ENCODE data around the gene GNAI2.

GNAI2 gene

GRCh38 chr3:50297896-50298725 is 62.1 kb downstream of the GNAI2 start:
- in situ Hi-C loops (cut with MboI; ENCODE audit: low sequenced_read_pairs, unreplicated experiment): no loop called here
- TF ChIP-seq CTCF (IDR thresholded peaks at IDR 0.05; ENCODE audit: borderline replicate concordance, control extremely low read depth, extremely low read depth, insufficient read depth, missing control alignments): no peak
- DNase-seq (ENCODE audit: low spot score): no peak

DNA sequence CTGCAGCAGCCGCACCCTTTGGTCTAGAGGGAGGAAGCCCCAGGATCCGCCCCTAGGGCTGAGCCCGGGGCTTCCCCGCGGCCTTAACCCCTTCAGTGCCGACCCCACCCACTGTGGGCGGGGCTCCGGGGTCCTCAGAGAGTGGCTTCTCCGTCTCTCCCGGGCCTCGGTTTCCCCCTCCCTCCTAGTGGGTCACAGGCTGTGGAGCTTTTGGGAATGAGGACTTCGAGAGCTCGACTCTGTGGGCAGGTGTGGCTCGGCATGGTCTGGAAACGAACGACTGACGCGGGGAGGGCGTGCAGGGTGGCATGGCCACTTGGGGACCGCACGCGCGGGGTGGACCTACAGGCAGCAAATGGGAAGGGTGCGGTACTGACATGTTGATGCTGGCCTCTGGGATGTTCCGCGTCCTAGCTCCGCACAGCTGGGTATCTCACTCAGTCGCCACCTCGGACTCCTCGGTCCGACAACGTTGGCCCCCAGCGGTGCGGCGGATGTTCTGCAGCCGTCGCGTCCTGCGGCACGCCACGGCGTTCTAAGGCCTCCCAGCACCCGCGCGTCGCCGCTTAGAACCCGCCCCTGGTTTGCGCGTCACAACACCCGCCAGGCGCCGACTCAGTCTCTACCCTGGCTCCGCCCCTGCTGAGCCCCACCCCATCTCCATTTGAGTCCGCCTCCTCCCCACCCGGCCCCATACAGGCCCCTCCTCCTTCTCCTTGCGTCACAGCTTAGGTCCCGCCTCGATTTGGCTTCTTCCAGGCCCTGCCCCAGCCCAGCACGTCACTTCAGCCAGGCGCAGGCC is 63.0 kb downstream of the GNAI2 start, which contains the start of the genes HYAL3 and NAA80:
Gene HYAL3 (minus strand): TSS at position 570 of the 802 bp plus-strand sequence. CDS start 3,803 bp downstream, outside the sequence.
Gene NAA80 (minus strand): TSS at position 570 of the 802 bp plus-strand sequence. CDS start 1,942 bp downstream, outside the sequence.
- in situ Hi-C loops (cut with MboI; ENCODE audit: low sequenced_read_pairs, unreplicated experiment): no loop called here
- peak; percentile 99 for DNase-seq (ENCODE audit: low spot score)

DNA sequence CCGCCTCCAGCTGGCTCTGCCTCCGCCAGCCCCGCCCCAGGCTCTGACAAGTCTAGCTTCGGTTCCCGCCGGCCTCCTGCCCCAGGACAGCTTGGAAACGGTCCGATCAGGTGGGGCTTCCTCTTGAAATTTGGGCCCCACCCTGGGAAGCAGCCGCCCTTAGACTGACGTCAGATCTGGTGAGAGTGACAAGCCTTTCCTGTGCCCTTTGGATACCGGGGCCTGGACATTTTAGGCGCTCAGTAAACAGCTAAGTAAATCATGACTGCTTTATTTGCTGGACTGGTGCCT is 63.6 kb downstream of the GNAI2 start:
- TF ChIP-seq CTCF (IDR thresholded peaks at IDR 0.05; ENCODE audit: borderline replicate concordance, control extremely low read depth, extremely low read depth, insufficient read depth, missing control alignments): no peak
- DNase-seq (ENCODE audit: low spot score): no peak
- in situ Hi-C loops (cut with MboI; ENCODE audit: low sequenced_read_pairs, unreplicated experiment): no loop called here

More for the DNA sequence above, 63.0 kb downstream of the GNAI2 start, which contains the start of the genes HYAL3 and NAA80:
- peak; percentile 36 for TF ChIP-seq CTCF (IDR thresholded peaks at IDR 0.05; ENCODE audit: borderline replicate concordance, control extremely low read depth, extremely low read depth, insufficient read depth, missing control alignments)

DNA sequence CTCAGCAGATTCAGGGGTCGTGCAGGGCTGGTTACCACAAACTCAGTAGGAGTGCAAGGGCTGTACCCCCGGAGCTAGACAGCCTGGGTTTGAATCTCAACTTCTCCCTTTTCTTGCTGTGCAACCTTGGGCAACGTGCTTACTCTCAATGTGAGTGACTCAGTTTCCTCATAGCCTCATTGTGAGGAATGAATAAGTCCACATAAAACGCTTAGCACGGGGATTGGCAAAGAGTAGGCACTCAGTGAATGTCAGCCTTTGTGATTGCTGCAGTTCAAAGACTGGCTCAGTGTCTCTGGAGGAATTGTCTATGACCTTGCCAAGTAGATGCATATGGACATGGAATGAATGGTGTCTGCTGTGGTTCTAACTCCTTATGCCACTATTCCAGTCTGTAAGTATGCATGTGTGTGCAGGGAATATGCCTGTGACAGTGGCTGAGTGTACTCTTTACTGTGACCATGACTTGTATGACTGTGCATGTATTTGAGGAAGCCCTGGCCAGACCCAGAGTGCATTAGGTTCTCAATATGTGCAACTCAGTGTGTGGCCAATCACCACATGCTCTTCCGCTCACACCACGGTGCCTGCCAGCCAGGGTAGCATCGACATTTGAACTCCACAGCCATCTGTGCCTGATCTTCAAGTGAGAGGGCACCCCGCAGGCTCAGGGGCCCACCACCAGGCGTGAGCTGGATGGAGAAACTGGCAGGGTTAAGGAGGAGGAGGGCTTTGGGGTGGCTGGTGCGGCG is 64.1 kb downstream of the GNAI2 start:
- TF ChIP-seq CTCF (IDR thresholded peaks at IDR 0.05; ENCODE audit: borderline replicate concordance, control extremely low read depth, extremely low read depth, insufficient read depth, missing control alignments): no peak
- in situ Hi-C loops (cut with MboI; ENCODE audit: low sequenced_read_pairs, unreplicated experiment): no loop called here
- DNase-seq (ENCODE audit: low spot score): no peak

- TF ChIP-seq CTCF (IDR thresholded peaks at IDR 0.05; ENCODE audit: borderline replicate concordance, control extremely low read depth, extremely low read depth, insufficient read depth, missing control alignments): no peak
- in situ Hi-C loops (cut with MboI; ENCODE audit: low sequenced_read_pairs, unreplicated experiment): no loop called here
- DNase-seq (ENCODE audit: low spot score): no peak
Observed at GRCh38 chr3:50300681-50301254, 64.8 kb downstream of the GNAI2 start.
